ENCODE measurements around the gene COA8.

DNA sequence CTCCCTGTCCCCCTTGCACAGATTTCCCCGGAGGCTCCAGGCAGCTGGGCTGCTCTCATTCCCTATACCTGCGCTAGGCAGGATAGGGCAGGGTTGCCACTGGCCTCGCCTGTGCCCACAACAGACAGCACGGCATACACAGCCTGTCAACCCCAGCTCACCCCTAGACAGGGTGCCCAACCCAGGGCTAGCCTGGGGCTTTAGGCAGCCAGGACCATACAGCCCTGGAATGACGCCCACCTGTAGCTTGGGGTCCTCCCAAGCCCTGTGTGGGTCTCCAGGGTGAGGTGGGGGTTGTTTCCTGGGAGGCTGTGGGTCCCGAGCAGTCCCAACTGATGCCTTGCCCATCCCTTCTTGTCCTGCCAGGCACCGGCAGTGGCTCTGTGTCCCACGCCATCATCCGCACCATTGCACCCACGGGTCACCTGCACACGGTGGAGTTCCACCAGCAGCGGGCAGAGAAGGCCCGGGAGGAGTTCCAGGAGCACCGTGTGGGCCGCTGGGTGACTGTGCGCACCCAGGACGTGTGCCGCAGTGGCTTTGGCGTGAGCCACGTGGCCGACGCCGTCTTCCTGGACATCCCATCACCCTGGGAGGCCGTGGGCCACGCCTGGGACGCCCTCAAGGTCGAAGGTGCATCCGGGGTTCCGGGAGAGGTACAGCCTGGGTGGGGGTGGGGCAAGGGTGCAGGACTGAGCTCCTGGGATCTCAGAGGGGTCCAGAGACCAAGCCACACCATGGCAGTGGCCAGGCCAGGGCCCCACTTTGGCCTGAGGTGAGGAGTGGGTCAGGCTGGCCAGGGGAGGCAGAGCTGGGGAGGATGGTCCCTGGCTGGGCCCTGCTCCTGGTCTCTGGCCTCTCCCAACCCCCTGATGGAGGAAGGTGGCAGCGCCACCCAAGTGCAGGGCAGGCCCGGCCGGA lies 30.3 kb upstream of the COA8 start:
- TF ChIP-seq POLR2AphosphoS5 (IDR thresholded peaks at IDR 0.05; ENCODE audit: low read depth, low read length): no peak
- TF ChIP-seq POLR2A (IDR thresholded peaks at IDR 0.05; ENCODE audit: low read depth, low read length): no peak
- TF ChIP-seq TAF1 (IDR thresholded peaks at IDR 0.05; ENCODE audit: borderline replicate concordance, low read depth, low read length): no peak
